Osteocyte (in vitro differentiated cells): ENCODE data around the gene PTRH1. TPM values are rescaled to one million over a fixed set of nuclear protein-coding genes. Genes with fewer than 3 reads are reported as not detected.

Experiments
- DNase-seq: peaks from one replicate; pipeline ENCODE4 v3.0.0; 2021; ENCODE audit warnings: mixed read lengths; ENCODE audit not compliant: unreplicated experiment; ENCODE audit errors: extremely low spot score
- H3K27ac Mint-ChIP-seq: one replicate; pipeline ENCODE4 v1.8.0; 2021; ENCODE audit warnings: mild to moderate bottlenecking, mixed read lengths; ENCODE audit not compliant: unreplicated experiment
- H3K27me3 Mint-ChIP-seq: one replicate; pipeline ENCODE4 v1.8.0; 2021; ENCODE audit warnings: mixed read lengths; ENCODE audit not compliant: unreplicated experiment
- H3K36me3 Mint-ChIP-seq: one replicate; pipeline ENCODE4 v1.8.0; 2021; ENCODE audit warnings: mixed read lengths; ENCODE audit not compliant: unreplicated experiment
- H3K4me1 Mint-ChIP-seq: one replicate; pipeline ENCODE4 v1.8.0; 2021; ENCODE audit warnings: mixed read lengths; ENCODE audit not compliant: unreplicated experiment
- H3K4me3 Mint-ChIP-seq: one replicate; pipeline ENCODE4 v1.8.0; 2021; ENCODE audit warnings: mild to moderate bottlenecking, moderate library complexity, mixed read lengths; ENCODE audit not compliant: unreplicated experiment
- H3K9me3 Mint-ChIP-seq: one replicate; pipeline ENCODE4 v1.8.0; 2021; ENCODE audit warnings: mixed read lengths; ENCODE audit not compliant: unreplicated experiment
- total RNA-seq: library from RNA; stranded (reverse); gene quantifications from 2 replicates; pipeline ENCODE4 v1.2.1, GENCODE V29; 2021
- TF ChIP-seq, protein P1 (sequence below): fragments of 200-600 bp; sonication (generic); IDR thresholded peaks from 2 replicates; pipeline ENCODE4 v1.5.0; 2021; ENCODE audit warnings: antibody characterized with exemption, mild to moderate bottlenecking, moderate library complexity

The PTRH1 gene
- total RNA-seq, 1 donor from 2014 or later: 10.6 TPM

DNA sequence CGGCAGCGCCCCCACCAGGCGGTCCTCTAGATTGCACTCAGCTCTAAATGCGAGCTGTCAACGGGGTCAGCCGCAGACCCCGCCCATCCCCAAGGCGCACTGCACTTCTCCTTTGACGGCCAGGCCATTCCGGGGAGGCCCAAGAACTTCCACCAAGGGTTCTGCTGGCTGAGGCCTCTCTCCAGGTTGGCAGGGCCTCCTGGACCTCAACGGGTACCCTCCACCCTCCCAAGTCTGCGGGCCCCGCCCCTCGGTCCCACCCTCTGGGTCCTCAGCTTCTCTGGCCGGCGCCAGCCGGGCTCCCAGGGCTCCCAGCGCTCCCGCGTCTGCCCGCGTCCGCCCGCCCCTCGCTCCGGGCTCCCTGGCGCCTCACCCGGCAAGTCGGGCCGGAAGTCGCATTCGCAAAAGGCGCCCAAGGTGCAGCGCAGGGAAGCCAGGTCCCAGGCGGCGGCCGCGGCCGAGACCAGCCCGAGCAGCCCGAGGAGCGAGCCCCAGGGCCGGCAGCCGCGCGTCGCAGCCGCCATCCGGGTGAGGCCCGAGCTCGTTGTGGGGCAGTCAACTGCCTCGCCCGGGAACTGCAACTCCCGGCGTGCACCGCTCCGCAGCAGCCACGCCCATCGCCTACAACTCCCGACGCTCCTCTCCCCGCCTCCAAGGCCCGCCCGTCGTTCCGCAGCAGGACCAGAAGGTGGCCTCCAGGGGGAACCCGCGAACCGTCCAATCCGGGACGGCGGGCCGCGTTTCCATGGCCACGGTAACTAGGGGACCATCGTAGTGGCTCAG lies 19.5 kb upstream of the PTRH1 start, which contains the start of gene TOR2A:
Gene TOR2A (minus strand): TSS at position 548 of the 783 bp plus-strand sequence. CDS start 24 bp downstream, at position 524.
- Mint-ChIP-seq H3K4me1 (peaks cover 11% of the 10 kb centered on the region), H3K4me3 (peak within 1 kb of the TSS; percentile 78), H3K27ac (peak within 1 kb of the TSS; percentile 84), H3K36me3 (peaks cover 6% of the 10 kb centered on the region), H3K27me3 (no peaks in the 10 kb centered on the region), H3K9me3 (no peaks in the 10 kb centered on the region)
- DNase-seq: peak; percentile 99
- TF ChIP-seq, protein P1, sequence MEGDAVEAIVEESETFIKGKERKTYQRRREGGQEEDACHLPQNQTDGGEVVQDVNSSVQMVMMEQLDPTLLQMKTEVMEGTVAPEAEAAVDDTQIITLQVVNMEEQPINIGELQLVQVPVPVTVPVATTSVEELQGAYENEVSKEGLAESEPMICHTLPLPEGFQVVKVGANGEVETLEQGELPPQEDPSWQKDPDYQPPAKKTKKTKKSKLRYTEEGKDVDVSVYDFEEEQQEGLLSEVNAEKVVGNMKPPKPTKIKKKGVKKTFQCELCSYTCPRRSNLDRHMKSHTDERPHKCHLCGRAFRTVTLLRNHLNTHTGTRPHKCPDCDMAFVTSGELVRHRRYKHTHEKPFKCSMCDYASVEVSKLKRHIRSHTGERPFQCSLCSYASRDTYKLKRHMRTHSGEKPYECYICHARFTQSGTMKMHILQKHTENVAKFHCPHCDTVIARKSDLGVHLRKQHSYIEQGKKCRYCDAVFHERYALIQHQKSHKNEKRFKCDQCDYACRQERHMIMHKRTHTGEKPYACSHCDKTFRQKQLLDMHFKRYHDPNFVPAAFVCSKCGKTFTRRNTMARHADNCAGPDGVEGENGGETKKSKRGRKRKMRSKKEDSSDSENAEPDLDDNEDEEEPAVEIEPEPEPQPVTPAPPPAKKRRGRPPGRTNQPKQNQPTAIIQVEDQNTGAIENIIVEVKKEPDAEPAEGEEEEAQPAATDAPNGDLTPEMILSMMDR: peak; percentile 98

DNA sequence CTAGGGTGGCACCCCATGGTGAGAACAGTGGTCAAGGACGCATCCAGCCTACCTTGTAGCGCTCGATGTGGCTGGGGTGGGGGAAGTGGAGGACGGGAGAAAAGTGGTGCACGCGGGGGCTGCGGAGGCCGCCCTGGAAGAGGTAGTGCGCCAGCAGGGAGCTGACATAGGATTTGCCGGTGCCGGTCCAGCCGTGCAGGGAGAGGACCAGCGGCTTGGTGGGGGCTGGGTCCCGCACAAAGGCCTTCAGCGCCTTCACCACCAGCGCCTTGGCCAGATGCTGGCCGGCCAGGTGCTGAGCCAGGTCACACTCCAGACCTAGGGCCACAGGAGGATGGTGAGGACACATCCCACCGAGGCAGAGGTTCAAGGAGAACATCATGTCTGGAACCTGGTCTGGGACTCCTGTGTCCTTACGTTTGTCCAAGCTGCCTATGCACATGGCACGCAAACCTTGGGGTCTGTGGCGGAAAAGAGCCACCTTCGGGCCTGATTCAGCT lies 18.8 kb upstream of the PTRH1 start:
- no peak for DNase-seq
- Mint-ChIP-seq H3K27ac (peak overlapping the region; percentile 59), H3K27me3 (no peaks in the 10 kb centered on the region), H3K4me3 (peak overlapping the region; percentile 78), H3K36me3 (peaks cover 6% of the 10 kb centered on the region), H3K9me3 (no peaks in the 10 kb centered on the region), H3K4me1 (peaks cover 11% of the 10 kb centered on the region)
- TF ChIP-seq, protein P1: no peak

DNA sequence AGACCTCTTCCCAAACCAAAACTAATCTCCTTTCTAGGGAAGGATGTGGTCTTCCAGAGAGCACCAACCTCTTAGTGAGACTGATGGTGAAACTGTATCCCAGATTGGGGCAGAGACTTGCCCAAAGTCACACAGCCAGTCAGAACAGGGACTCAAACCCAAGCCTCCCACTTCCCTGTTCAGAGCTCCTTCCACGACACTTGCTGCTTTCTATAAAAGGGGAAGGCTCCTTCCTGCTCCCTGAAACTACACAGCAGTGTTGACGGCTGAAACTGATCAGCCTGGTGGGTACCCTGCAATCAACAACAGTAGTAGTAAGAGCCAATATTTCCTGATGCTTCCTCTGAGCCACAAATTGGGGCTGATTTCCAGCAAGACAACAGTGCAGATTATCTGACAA lies 18.2 kb upstream of the PTRH1 start:
- H3K27ac Mint-ChIP-seq: peak overlapping the region; percentile 23
- peaks cover 11% of the 10 kb centered on the region for H3K4me1 Mint-ChIP-seq
- H3K4me3 Mint-ChIP-seq: peak overlapping the region; percentile 33
- no peaks in the 10 kb centered on the region for H3K9me3 Mint-ChIP-seq
- peaks cover 3% of the 10 kb centered on the region for H3K36me3 Mint-ChIP-seq
- H3K27me3 Mint-ChIP-seq: no peaks in the 10 kb centered on the region
- TF ChIP-seq, protein P1: no peak
- no peak for DNase-seq

DNA sequence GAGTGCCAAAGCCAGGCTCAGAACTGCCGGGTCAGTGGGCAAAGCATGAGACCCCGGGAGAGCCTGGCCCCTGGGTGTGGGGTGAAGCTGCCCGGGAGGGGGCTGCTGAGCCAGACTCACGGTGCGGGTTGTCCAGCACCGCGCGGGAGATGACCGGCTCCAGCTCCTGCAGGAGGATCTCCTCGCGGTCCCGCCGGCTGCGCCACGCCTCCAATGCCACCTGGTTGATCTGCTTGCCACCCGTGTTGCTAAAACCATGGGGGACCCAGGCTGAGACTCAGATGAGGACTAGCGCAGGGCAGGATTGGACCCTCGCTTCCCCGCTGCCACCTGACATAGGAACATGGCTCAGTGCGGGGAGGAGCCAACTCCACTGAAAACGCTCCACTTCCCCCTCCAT lies 17.0 kb upstream of the PTRH1 start:
- H3K4me3 Mint-ChIP-seq: no peak overlapping the region

DNA sequence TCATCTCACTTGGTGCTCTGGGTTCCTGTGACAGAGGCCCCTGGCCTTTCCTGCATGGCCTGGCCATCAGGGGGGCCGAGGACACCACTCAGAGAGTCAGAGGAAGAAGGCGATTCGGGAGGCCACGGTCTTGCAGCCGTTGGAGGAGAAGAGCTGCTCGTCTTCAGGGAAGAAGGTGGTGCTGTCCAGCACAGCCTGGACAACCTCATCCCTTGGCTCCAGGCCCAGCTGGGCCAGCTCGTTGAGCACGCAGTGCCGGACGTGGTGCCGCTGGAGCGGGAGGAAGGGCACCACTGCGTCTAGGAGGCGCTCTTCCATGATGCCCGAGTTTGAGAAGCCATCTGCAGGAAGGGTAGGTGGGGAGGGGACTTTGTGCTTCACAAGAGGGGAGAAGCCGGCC lies 16.5 kb upstream of the PTRH1 start:
- TF ChIP-seq, protein P1: no peak
- Mint-ChIP-seq H3K4me1 (peaks cover 11% of the 10 kb centered on the region), H3K9me3 (no peaks in the 10 kb centered on the region), H3K27ac (no peak overlapping the region), H3K27me3 (no peaks in the 10 kb centered on the region), H3K36me3 (no peaks in the 10 kb centered on the region), H3K4me3 (no peak overlapping the region)
- DNase-seq: no peak

More for the DNA sequence above, 17.0 kb upstream of the PTRH1 start:
- Mint-ChIP-seq H3K27ac (no peak overlapping the region), H3K27me3 (no peaks in the 10 kb centered on the region), H3K36me3 (no peaks in the 10 kb centered on the region), H3K4me1 (peaks cover 11% of the 10 kb centered on the region), H3K9me3 (no peaks in the 10 kb centered on the region)
- TF ChIP-seq, protein P1: no peak
- no peak for DNase-seq
